GM21381 (cell line): Measurements from ENCODE around the gene DES.
A peak's percentile ranks its signal among the peaks of the same experiment; 100 is the strongest.

ENCODE experiments used
- ATAC-seq: cut with Tn5 transposase; IDR thresholded peaks from one replicate; pipeline ENCODE4 v1.9.1; 2021; ENCODE audit warnings: mild to moderate bottlenecking, moderate library complexity; ENCODE audit not compliant: unreplicated experiment

DES gene

GRCh38 chr2:219470429-219470828 lies 52.3 kb downstream of the DES start:
- ATAC-seq: no peak

DNA sequence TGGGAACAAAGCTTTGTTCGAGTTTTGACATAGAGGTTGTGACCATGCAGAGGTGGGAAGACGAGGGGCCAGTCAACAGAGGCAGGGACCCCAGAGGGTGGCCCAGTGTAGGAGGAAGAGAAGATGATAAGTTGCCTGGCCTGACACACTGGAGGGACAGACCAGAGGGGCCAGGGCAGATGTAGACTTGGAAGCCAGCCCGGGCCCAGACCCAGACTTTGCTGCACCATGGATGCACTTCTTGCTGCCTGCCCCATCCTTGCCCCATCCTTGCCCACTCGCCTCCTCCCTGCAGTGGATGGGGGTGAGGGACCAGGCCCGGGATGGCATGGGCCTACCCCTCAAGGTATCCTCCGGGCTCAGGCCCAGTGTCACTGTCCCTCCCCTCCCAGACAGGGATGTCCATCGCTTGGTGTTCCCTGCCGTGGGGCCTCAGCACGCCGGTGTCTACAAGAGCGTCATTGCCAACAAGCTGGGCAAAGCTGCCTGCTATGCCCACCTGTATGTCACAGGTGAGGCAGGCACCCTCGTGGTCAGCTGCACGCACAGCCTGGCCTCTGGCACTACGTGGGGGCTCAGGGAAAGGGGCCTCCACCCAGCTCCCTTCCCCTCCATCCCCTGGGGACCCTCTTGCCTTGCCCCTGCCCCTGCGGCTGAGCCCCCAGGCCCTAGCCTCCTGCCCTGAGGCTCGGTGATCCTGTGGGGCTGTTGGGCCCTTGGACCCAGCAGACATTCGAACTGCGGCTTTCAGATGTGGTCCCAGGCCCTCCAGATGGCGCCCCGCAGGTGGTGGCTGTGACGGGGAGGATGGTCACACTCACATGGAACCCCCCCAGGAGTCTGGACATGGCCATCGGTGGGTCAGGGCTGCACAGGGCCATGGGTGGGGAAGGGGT lies 53.5 kb downstream of the DES start:
- ATAC-seq: no peak

DNA sequence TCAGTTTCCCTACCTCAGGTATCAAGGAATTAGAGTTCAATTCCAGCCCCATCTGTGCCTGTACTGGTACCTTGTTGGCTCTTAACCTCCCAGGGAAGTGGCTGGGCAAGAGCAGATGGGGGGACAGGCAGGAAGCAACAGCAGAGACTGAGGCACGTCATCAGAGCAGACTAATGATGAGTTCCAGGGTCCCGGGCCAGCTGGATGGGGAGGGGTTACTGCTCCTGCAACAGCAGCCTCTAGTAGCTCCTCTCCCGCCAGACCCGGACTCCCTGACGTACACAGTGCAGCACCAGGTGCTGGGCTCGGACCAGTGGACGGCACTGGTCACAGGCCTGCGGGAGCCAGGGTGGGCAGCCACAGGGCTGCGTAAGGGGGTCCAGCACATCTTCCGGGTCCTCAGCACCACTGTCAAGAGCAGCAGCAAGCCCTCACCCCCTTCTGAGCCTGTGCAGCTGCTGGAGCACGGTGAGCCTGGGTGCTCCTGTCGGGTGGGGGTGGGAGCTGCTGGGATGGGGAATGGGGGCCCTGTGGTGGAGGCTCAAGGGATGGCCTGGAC lies 54.5 kb downstream of the DES start:
- ATAC-seq: no peak

GRCh38 chr2:219473511-219473910 lies 55.3 kb downstream of the DES start:
- ATAC-seq: no peak

DNA sequence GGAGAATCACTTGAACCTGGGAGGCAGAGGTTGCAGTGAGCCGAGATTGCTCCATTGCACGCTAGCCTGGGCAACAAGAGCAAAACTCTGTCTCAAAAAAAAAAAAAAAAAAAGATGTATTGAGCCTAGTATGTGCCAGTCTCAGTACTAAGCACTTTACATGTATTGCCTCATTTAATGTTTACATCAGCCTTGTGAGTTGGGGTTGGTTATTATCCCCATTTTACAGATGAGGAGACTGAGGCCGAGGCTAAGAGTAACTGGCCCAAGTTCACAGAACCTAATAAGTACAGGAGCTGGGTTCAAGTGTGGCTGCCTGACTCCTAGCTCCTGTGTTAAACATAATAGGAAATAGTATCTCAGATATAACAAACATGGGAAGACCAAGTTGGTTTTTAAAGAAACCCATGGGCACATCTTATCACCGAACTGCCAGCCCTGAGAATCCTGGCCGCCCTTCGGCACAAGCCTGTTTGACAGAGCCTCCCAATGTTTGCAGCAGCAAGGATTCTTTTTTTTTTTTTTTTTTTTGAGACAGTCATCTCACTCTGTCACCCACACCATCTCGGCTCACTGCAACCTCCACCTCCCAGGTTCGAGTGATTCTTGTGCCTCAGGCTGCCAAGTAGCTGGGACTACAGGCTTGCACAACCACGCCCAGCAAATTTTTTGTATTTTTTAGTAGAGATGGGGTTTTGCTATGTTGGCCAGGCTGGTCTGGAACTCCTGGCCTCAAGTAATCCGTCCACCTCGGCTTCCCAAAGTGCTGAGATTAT lies 56.3 kb downstream of the DES start:
- ATAC-seq: no peak

DNA sequence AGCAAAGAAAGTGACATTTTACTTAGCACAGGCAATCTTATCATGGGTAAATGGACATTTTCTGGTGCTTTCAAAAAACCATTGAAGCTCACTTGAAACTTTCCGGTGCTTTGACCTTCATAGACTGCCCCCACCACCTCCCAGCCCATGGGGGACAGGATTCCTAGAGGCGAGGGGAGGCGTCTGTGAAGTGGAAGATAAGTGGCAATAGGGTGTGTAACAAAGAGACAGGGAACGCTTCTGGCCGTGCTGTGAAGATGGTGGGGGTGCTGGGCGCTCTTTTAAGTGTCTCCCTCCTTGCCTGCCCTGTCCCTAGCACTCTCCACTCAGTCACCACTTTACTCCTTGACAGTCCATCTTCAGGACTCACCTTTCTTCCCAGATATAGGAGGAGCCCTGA lies 57.1 kb downstream of the DES start:
- ATAC-seq: no peak

GRCh38 chr2:219475697-219476651 lies 57.8 kb downstream of the DES start:
- peak; percentile 67 for ATAC-seq
